Calu3 (cell line): ENCODE data around the gene SP3. TPM values are rescaled to one million over a fixed set of nuclear protein-coding genes. Genes with fewer than 3 reads are reported as not detected.

Source experiments
- BruUV-seq: library from RNA; stranded (reverse); fragments of 400-500 nt; replicated peaks from 2 replicates; lab custom pipeline; 2021; lab: Mats Ljungman, UMichigan
- CTCF ChIA-PET: fragments of 300-600 bp; sonication (Branson Sonifier 250); formaldehyde crosslinking; loops from one replicate; lab custom pipeline; 2022; ENCODE audit warnings: antibody characterized with exemption; lab: Charles Lee
- DNase-seq: peaks from one replicate; pipeline ENCODE4 v3.0.0; 2022
- H3K27ac Mint-ChIP-seq: one replicate; pipeline ENCODE4 v1.8.0; 2022; ENCODE audit warnings: mixed read lengths; ENCODE audit not compliant: unreplicated experiment
- H3K27me3 Mint-ChIP-seq: one replicate; pipeline ENCODE4 v1.8.0; 2022; ENCODE audit warnings: mixed read lengths; ENCODE audit not compliant: unreplicated experiment
- H3K36me3 Mint-ChIP-seq: one replicate; pipeline ENCODE4 v1.8.0; 2022; ENCODE audit warnings: mild to moderate bottlenecking, moderate library complexity, mixed read lengths; ENCODE audit not compliant: insufficient read depth, unreplicated experiment
- H3K4me1 Mint-ChIP-seq: one replicate; pipeline ENCODE4 v1.8.0; 2022; ENCODE audit warnings: mild to moderate bottlenecking, low read depth, mixed read lengths; ENCODE audit not compliant: unreplicated experiment
- H3K4me3 Mint-ChIP-seq: one replicate; pipeline ENCODE4 v1.8.0; 2022; ENCODE audit warnings: mild to moderate bottlenecking, low read depth, moderate library complexity, mixed read lengths; ENCODE audit not compliant: unreplicated experiment
- H3K9me3 Mint-ChIP-seq: one replicate; pipeline ENCODE4 v1.8.0; 2022; ENCODE audit warnings: low read depth, mixed read lengths; ENCODE audit not compliant: unreplicated experiment
- CTCF ChIP-seq: fragments of 200-600 bp; IDR thresholded peaks from one replicate; pipeline ENCODE4 v1.8.0; 2022; ENCODE audit warnings: antibody characterized with exemption; ENCODE audit not compliant: unreplicated experiment
- intact Hi-C: fragments of 100-400 bp; cut with micrococcal nuclease; formaldehyde crosslinking; loops from one replicate; pipeline ENCODE4 v1.10.0; 2022; ENCODE audit not compliant: unreplicated experiment
- total RNA-seq: library from RNA; stranded (reverse); gene quantifications from 2 replicates; pipeline ENCODE4 v1.2.3, GENCODE V29; 2022

The SP3 gene
- total RNA-seq, 1 experiment from 2014 or later, result 82.5 TPM

GRCh38 chr2:173963323-173963816 lies 1.8 kb downstream of the SP3 start:
- TF ChIP-seq CTCF, result no peak
- no TSS peak for BruUV-seq
- no peak for DNase-seq
- Mint-ChIP-seq H3K27me3 (no peaks in the 10 kb centered on the region), H3K4me1 (peaks cover 34% of the 10 kb centered on the region), H3K4me3 (peak overlapping the region; percentile 96), H3K9me3 (no peaks in the 10 kb centered on the region), H3K36me3 (peaks cover 75% of the 10 kb centered on the region), H3K27ac (peak overlapping the region; percentile 71)
- CTCF ChIA-PET, result interaction anchor here (0.8 kb wide), 1 partner anchor 49 kb away, joined by 3 read pairs; no protein-coding TSS in a partner anchor
- intact Hi-C loops, result loop anchor here (10.0 kb wide), 1 partner anchor 389 kb away; no protein-coding TSS in a partner anchor

GRCh38 chr2:173962583-173963110 lies 2.5 kb downstream of the SP3 start:
- Mint-ChIP-seq H3K36me3 (peaks cover 78% of the 10 kb centered on the region), H3K4me3 (peak overlapping the region; percentile 96), H3K27ac (peak overlapping the region; percentile 71), H3K9me3 (no peaks in the 10 kb centered on the region), H3K4me1 (peaks cover 41% of the 10 kb centered on the region), H3K27me3 (no peaks in the 10 kb centered on the region)
- BruUV-seq, result no TSS peak
- DNase-seq, result no peak
- intact Hi-C loops, result loop anchor here (10.0 kb wide), 1 partner anchor 388 kb away; no protein-coding TSS in a partner anchor
- CTCF ChIA-PET, result no interaction called here
- TF ChIP-seq CTCF, result no peak

GRCh38 chr2:173962031-173962430 lies 3.1 kb downstream of the SP3 start:
- CTCF ChIA-PET, result no interaction called here
- intact Hi-C loops, result loop anchor here (10.0 kb wide), 1 partner anchor 387 kb away; no protein-coding TSS in a partner anchor
- Mint-ChIP-seq H3K27me3 (no peaks in the 10 kb centered on the region), H3K4me3 (peak overlapping the region; percentile 96), H3K4me1 (peaks cover 45% of the 10 kb centered on the region), H3K27ac (peak overlapping the region; percentile 71), H3K9me3 (no peaks in the 10 kb centered on the region), H3K36me3 (peaks cover 76% of the 10 kb centered on the region)
- DNase-seq, result no peak
- no peak for TF ChIP-seq CTCF
- BruUV-seq, result no TSS peak

GRCh38 chr2:173961346-173961705 lies 3.8 kb downstream of the SP3 start:
- Mint-ChIP-seq H3K9me3 (no peaks in the 10 kb centered on the region), H3K4me1 (peaks cover 39% of the 10 kb centered on the region), H3K27me3 (no peaks in the 10 kb centered on the region), H3K4me3 (peak overlapping the region; percentile 56), H3K27ac (no peak overlapping the region), H3K36me3 (peaks cover 69% of the 10 kb centered on the region)
- BruUV-seq, result no TSS peak
- no peak for DNase-seq
- intact Hi-C loops, result loop anchor here (10.0 kb wide), 1 partner anchor 387 kb away; no protein-coding TSS in a partner anchor
- no peak for TF ChIP-seq CTCF
- CTCF ChIA-PET, result interaction anchor here (0.6 kb wide), 1 partner anchor 14 kb away, joined by 4 read pairs; no protein-coding TSS in a partner anchor
